Measurements from ENCODE around the gene FAM168B.
"Not testable (repeated sequence)": the region's sequence is repeated elsewhere in the genome, so short reads cannot be mapped to it uniquely, and the experiment has no call there.

DNA sequence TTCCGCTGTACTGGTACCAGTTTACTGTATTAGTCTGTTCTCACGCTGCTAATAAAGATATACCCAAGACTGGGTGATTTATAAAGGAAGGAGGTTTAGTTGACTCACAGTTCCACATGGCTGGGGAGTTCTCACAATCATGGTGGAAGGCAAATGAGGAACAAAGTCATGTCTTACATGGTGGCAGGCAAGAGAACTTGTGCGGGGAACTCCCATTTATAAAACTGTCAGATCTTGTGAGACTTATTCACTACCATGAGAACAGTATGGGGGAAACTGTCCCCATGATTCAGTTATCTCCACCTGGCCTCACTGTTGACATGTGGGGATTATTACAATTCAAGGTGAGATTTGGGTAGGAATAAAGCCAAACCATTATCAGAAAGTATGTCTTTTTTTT lies 21.7 kb upstream of the FAM168B start:
- not testable (repeated sequence) for TF ChIP-seq POLR2AphosphoS5 (IDR thresholded peaks at IDR 0.05; ENCODE audit: low read depth); GABPA (IDR thresholded peaks at IDR 0.05; ENCODE audit: low read depth); SPI1 (IDR thresholded peaks at IDR 0.05; ENCODE audit: borderline replicate concordance, low read depth)
- TF ChIP-seq, protein P1, sequence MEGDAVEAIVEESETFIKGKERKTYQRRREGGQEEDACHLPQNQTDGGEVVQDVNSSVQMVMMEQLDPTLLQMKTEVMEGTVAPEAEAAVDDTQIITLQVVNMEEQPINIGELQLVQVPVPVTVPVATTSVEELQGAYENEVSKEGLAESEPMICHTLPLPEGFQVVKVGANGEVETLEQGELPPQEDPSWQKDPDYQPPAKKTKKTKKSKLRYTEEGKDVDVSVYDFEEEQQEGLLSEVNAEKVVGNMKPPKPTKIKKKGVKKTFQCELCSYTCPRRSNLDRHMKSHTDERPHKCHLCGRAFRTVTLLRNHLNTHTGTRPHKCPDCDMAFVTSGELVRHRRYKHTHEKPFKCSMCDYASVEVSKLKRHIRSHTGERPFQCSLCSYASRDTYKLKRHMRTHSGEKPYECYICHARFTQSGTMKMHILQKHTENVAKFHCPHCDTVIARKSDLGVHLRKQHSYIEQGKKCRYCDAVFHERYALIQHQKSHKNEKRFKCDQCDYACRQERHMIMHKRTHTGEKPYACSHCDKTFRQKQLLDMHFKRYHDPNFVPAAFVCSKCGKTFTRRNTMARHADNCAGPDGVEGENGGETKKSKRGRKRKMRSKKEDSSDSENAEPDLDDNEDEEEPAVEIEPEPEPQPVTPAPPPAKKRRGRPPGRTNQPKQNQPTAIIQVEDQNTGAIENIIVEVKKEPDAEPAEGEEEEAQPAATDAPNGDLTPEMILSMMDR (IDR thresholded peaks at IDR 0.05; ENCODE audit: insufficient read depth, low read length) = not testable (repeated sequence)
- TF ChIP-seq, protein P2, sequence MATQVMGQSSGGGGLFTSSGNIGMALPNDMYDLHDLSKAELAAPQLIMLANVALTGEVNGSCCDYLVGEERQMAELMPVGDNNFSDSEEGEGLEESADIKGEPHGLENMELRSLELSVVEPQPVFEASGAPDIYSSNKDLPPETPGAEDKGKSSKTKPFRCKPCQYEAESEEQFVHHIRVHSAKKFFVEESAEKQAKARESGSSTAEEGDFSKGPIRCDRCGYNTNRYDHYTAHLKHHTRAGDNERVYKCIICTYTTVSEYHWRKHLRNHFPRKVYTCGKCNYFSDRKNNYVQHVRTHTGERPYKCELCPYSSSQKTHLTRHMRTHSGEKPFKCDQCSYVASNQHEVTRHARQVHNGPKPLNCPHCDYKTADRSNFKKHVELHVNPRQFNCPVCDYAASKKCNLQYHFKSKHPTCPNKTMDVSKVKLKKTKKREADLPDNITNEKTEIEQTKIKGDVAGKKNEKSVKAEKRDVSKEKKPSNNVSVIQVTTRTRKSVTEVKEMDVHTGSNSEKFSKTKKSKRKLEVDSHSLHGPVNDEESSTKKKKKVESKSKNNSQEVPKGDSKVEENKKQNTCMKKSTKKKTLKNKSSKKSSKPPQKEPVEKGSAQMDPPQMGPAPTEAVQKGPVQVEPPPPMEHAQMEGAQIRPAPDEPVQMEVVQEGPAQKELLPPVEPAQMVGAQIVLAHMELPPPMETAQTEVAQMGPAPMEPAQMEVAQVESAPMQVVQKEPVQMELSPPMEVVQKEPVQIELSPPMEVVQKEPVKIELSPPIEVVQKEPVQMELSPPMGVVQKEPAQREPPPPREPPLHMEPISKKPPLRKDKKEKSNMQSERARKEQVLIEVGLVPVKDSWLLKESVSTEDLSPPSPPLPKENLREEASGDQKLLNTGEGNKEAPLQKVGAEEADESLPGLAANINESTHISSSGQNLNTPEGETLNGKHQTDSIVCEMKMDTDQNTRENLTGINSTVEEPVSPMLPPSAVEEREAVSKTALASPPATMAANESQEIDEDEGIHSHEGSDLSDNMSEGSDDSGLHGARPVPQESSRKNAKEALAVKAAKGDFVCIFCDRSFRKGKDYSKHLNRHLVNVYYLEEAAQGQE (IDR thresholded peaks at IDR 0.05; ENCODE audit: insufficient replicate concordance, low read depth) = not testable (repeated sequence)
